Smooth muscle cell (in vitro differentiated cells): ENCODE results near the gene BTN1A1. TPM values are rescaled to one million over a fixed set of nuclear protein-coding genes. Genes with fewer than 3 reads are reported as not detected.

ENCODE experiments used
- DNase-seq: peaks from one replicate; lab custom pipeline; 2025; ENCODE audit not compliant: unreplicated experiment; lab: John Stamatoyannopoulos, UW
- H2AFZ ChIP-seq: fragments of 200-600 bp; sonication (generic); 2 replicates; pipeline ENCODE4 v1.6.0; 2016; ENCODE audit warnings: antibody characterized with exemption, low read depth, mild to moderate bottlenecking
- H3F3A ChIP-seq: fragments of 200-600 bp; sonication (generic); 2 replicates; pipeline ENCODE4 v1.6.0; 2017; ENCODE audit warnings: antibody characterized with exemption, low read depth
- H3K27ac ChIP-seq: fragments of 200-600 bp; sonication (generic); 2 replicates; pipeline ENCODE4 v1.5.1; 2016; ENCODE audit warnings: low read depth, mild to moderate bottlenecking
- H3K27me3 ChIP-seq: fragments of 200-600 bp; sonication (generic); 2 replicates; pipeline ENCODE4 v1.6.1; 2016; ENCODE audit warnings: low read depth, mild to moderate bottlenecking
- H3K36me3 ChIP-seq: fragments of 200-600 bp; sonication (generic); 2 replicates; pipeline ENCODE4 v1.5.1; 2016; ENCODE audit warnings: low read depth
- H3K4me1 ChIP-seq: fragments of 200-600 bp; sonication (generic); 2 replicates; pipeline ENCODE4 v1.5.1; 2016; ENCODE audit warnings: low read depth
- H3K4me2 ChIP-seq: fragments of 200-600 bp; sonication (generic); 2 replicates; pipeline ENCODE4 v1.6.0; 2016; ENCODE audit warnings: mild to moderate bottlenecking
- H3K4me3 ChIP-seq: fragments of 200-600 bp; sonication (generic); 2 replicates; pipeline ENCODE4 v1.5.1; 2016; ENCODE audit warnings: mild to moderate bottlenecking
- H3K79me2 ChIP-seq: fragments of 200-600 bp; sonication (generic); 2 replicates; pipeline ENCODE4 v1.6.0; 2016; ENCODE audit warnings: low read depth, mild to moderate bottlenecking
- H3K9ac ChIP-seq: fragments of 200-600 bp; sonication (generic); 2 replicates; pipeline ENCODE4 v1.6.0; 2016; ENCODE audit warnings: low read depth
- H3K9me3 ChIP-seq: fragments of 200-600 bp; sonication (generic); replicated peaks from 2 replicates; pipeline ENCODE4 v1.5.1; 2016; ENCODE audit warnings: low read depth
- H4K20me1 ChIP-seq: fragments of 200-600 bp; sonication (generic); 2 replicates; pipeline ENCODE4 v1.6.0; 2016; ENCODE audit warnings: low read depth
- whole genome bisulfite sequencing: methylation state at CpG from one replicate; pipeline ENCODE4 v1.1.7; 2016; ENCODE audit warnings: low lambda C conversion rate; 5-methylcytosine and 5-hydroxymethylcytosine counted together
- polyA plus RNA-seq: library from polyadenylated mRNA; unstranded; fragments of >200 nt; fragmentation: Nextera tagmentation; extraction: Ambion mirVana; gene quantifications from 2 replicates; pipeline ENCODE4 v1.2.1, GENCODE V29; 2016
- small RNA-seq: library from RNA; depleted of rRNA; stranded (forward); fragments of <200 nt; gene quantifications from one replicate; pipeline ENCODE3, GENCODE V24; 2014
- total RNA-seq: library from RNA; depleted of rRNA; stranded (reverse); fragments of >200 nt; gene quantifications from 2 replicates; pipeline ENCODE4 v1.2.3, GENCODE V29; 2014
- TF ChIP-seq, protein P1 (sequence below): fragments of 200-600 bp; sonication (generic); IDR thresholded peaks from 2 replicates; pipeline ENCODE4 v1.5.1; 2017; ENCODE audit warnings: borderline replicate concordance, mild to moderate bottlenecking, antibody characterized with exemption; ENCODE audit not compliant: insufficient read depth, poor library complexity, severe bottlenecking

The BTN1A1 gene
- total and polyA plus RNA-seq, 2 experiments from 2014 or later, result not detected

DNA sequence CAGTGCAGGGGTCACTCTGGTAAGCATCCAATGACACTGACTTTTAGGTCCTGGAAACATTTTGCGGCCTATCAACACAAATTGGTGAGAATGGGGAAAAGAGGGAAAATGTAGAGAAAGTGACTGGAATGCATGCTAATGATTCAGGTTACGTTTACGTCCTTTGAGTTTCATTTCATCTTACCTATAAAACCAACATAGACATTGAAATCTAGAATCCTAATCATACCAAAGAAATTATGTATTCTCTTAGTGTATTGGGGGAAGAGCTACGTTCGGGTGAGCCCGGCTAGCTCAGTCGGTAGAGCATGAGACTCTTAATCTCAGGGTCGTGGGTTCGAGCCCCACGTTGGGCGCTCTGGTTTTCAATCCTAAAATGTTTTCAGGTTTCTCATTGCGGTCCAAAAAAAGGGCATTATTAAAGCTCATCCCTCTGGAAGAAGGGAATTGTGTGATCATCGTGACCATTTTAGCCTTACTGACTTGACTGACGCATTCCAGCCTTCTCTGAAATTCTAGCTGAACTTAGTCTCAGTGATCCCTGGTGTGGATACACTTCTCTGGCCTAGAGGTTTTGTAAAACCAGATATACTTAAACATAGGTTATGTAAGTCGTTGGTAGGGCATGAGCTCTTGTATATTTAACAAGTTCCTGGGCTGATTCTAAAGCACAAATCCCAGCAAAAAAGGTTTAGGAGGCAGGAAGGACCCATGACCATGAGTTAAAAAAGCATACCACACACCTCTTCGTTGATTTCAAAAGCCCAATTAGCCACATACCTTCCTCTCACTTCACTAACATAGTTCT lies 56.4 kb downstream of the BTN1A1 start:
- H3K4me3 ChIP-seq, result peak overlapping the region; percentile 67
- no peak overlapping the region for H3K9ac ChIP-seq
- peak overlapping the region; percentile 86 for H3K4me2 ChIP-seq
- peak overlapping the region; percentile 45 for H3K27ac ChIP-seq
- DNase-seq, result no peak
- H3K36me3 ChIP-seq, result no peaks in the 10 kb centered on the region
- no peaks in the 10 kb centered on the region for H4K20me1 ChIP-seq
- 9% methylated on average over 16 of the region's 16 CpGs for WGBS
- peak overlapping the region; percentile 86 for H2AFZ ChIP-seq
- no peaks in the 10 kb centered on the region for H3K27me3 ChIP-seq
- no peaks in the 10 kb centered on the region for H3K79me2 ChIP-seq
- H3F3A ChIP-seq, result peaks cover 41% of the 10 kb centered on the region
- H3K4me1 ChIP-seq, result no peaks in the 10 kb centered on the region
- no peaks in the 10 kb centered on the region for H3K9me3 ChIP-seq
- TF ChIP-seq, protein P1, sequence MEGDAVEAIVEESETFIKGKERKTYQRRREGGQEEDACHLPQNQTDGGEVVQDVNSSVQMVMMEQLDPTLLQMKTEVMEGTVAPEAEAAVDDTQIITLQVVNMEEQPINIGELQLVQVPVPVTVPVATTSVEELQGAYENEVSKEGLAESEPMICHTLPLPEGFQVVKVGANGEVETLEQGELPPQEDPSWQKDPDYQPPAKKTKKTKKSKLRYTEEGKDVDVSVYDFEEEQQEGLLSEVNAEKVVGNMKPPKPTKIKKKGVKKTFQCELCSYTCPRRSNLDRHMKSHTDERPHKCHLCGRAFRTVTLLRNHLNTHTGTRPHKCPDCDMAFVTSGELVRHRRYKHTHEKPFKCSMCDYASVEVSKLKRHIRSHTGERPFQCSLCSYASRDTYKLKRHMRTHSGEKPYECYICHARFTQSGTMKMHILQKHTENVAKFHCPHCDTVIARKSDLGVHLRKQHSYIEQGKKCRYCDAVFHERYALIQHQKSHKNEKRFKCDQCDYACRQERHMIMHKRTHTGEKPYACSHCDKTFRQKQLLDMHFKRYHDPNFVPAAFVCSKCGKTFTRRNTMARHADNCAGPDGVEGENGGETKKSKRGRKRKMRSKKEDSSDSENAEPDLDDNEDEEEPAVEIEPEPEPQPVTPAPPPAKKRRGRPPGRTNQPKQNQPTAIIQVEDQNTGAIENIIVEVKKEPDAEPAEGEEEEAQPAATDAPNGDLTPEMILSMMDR, result no peak

Small RNAs within 50 kb of the gene (small RNA-seq; reads per million reads assigned to genes)
- not detected for gene RNU6-502P

Other genes starting within 250 kb of the BTN1A1 start
- gene BTN3A2, start 135.1 kb upstream of the BTN1A1 start, total RNA-seq, result 5.1 and 19.7 TPM in 2 replicates
- 7.6 and 13.3 TPM in 2 replicates for gene BTN3A2, start 135.1 kb upstream of the BTN1A1 start, polyA plus RNA-seq
- gene BTN2A2, start 117.2 kb upstream of the BTN1A1 start, total RNA-seq, result 11.1 and 12.1 TPM in 2 replicates
- 6.3 and 12.1 TPM in 2 replicates for gene BTN2A2, start 117.2 kb upstream of the BTN1A1 start, polyA plus RNA-seq
- gene BTN3A1, start 98.0 kb upstream of the BTN1A1 start, total RNA-seq, result 19.1 and 33.3 TPM in 2 replicates
- gene BTN3A1, start 98.0 kb upstream of the BTN1A1 start, polyA plus RNA-seq, result 9.2 and 13.5 TPM in 2 replicates
- 1.8 and 3.5 TPM in 2 replicates for gene BTN3A3, start 59.8 kb upstream of the BTN1A1 start, total RNA-seq
- gene BTN3A3, start 59.8 kb upstream of the BTN1A1 start, polyA plus RNA-seq, result 1.5 and 2.9 TPM in 2 replicates
- gene BTN2A1, start 42.3 kb upstream of the BTN1A1 start, total RNA-seq, result 27.2 and 40.5 TPM in 2 replicates
- gene BTN2A1, start 42.3 kb upstream of the BTN1A1 start, polyA plus RNA-seq, result 31.1 and 36.3 TPM in 2 replicates
- 53.6 and 75.0 TPM in 2 replicates for gene HMGN4, start 38.1 kb downstream of the BTN1A1 start, total RNA-seq
- gene HMGN4, start 38.1 kb downstream of the BTN1A1 start, polyA plus RNA-seq, result 38.2 and 39.4 TPM in 2 replicates
- 22.8 and 23.7 TPM in 2 replicates for gene ABT1, start 96.7 kb downstream of the BTN1A1 start, total RNA-seq
- gene ABT1, start 96.7 kb downstream of the BTN1A1 start, polyA plus RNA-seq, result 34.9 and 40.2 TPM in 2 replicates
- 23.3 and 23.9 TPM in 2 replicates for gene ZNF322, start 159.4 kb downstream of the BTN1A1 start, total RNA-seq
- 13.7 and 16.7 TPM in 2 replicates for gene ZNF322, start 159.4 kb downstream of the BTN1A1 start, polyA plus RNA-seq